ENCODE results near the gene SOX30.

SOX30 gene

DNA sequence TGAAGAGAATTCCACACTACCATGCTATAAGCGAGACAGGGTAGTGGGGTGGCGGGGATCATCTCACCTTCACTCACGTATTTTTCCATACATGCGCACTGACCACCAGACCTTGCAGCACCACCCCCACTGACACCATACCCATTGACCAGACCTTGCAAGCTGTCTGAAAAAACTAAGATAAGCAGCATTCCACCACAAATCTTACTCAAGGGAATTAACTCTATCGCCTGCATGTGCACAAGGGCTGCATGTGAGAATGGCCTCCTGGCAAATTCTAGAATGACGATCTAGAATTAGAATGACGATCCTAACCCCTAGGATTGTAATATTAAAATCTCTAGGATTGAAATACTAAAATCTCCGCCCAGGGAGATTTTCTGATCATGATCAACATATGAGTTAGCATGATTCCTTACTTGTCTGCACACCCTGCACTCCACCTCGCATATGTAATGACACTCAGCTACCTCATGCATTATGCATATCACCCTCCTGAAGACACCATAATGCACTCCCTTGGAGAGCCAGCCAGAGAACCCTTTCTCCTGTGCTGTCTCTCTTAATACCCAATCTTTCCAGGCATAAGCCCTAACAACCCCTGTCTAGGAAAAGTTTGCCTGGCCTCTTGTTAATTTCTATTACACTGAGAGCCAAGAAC, 11.7 kb downstream of the SOX30 start:
- TF ChIP-seq PAX5 (IDR thresholded peaks at IDR 0.05; ENCODE audit: insufficient read depth, low read length, severe bottlenecking) (no peak), POLR2AphosphoS5 (IDR thresholded peaks at IDR 0.05; ENCODE audit: low read depth, low read length) (no peak), TAF1 (IDR thresholded peaks at IDR 0.05; ENCODE audit: low read depth, low read length) (no peak), POU2F2 (IDR thresholded peaks at IDR 0.05; ENCODE audit: low read depth, low read length) (no peak), POLR2A (IDR thresholded peaks at IDR 0.05; ENCODE audit: low read depth, low read length) (no peak), SPI1 (IDR thresholded peaks at IDR 0.05; ENCODE audit: low read depth, low read length) (no peak)
- DNase-seq (ENCODE audit: insufficient read length, low spot score) (no peak), FAIRE-seq (no peak)

DNA sequence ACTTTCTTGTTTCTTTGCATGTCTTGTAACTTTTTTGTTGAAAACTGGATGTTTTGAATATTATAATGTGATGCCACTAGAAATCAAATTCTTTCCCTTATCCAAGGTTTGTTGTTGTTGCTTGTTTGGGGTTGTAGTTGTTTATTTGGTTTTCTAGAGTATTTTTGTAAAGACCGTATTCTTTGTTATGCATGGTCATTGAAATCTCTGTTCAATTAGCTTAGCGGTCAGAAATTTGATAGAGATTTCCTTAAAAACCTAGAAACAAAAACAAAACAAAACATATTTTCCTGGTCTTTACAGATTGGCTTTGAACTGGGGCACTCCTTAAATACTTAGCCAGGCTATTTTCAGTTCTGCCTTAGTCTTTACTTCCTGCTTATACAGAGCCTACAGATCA, 21.9 kb downstream of the SOX30 start:
- DNase-seq (ENCODE audit: insufficient read length, low spot score) (no peak), FAIRE-seq (no peak)
- no peak for TF ChIP-seq SPI1 (IDR thresholded peaks at IDR 0.05; ENCODE audit: low read depth, low read length)

DNA sequence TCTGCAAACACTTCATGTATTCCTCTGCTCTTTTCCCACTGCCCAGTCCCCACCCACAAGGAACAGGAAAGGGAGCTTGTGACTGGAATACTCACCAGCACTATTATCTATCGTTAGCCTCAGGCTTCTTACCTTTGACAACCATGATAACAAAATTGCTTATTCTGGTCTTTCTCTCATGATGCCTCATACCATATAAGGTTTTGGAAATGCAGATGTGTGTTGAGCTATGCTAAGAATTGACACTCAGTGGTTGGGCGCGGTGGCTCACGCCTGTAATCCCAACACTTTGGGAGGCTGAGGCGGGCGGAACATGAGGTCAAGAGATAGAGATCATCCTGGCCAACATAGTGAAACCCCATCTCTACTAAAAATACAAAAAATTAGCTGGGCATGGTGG, 25.4 kb downstream of the SOX30 start:
- no peak for DNase-seq (ENCODE audit: insufficient read length, low spot score)
- TF ChIP-seq SPI1 (IDR thresholded peaks at IDR 0.05; ENCODE audit: low read depth, low read length): no peak
- TF ChIP-seq POLR2AphosphoS5 (IDR thresholded peaks at IDR 0.05; ENCODE audit: low read depth, low read length): no peak
- no peak for TF ChIP-seq POU2F2 (IDR thresholded peaks at IDR 0.05; ENCODE audit: low read depth, low read length)
- no peak for TF ChIP-seq PAX5 (IDR thresholded peaks at IDR 0.05; ENCODE audit: insufficient read depth, low read length, severe bottlenecking)
- no peak for FAIRE-seq

DNA sequence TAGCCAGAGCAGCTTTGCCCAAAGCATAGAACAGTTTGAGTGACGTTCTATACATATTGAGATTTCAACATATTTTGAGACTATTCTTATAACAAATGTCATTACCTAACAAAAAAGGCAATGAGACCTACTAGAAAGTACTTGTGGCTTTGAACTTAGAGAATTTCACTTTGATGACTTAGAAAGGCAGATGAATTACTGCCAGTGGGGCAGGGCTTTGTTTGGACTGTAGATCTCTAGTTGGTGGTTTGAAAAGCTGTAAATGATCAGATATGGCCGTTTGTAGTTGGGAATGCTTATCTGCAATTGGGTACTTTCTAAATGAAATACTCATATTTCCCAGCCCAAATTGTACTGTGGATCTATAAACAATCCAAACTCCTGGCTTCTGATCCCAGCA, 28.1 kb downstream of the SOX30 start:
- DNase-seq (ENCODE audit: insufficient read length, low spot score): no peak
- no peak for FAIRE-seq
- TF ChIP-seq SPI1 (IDR thresholded peaks at IDR 0.05; ENCODE audit: low read depth, low read length): no peak

DNA sequence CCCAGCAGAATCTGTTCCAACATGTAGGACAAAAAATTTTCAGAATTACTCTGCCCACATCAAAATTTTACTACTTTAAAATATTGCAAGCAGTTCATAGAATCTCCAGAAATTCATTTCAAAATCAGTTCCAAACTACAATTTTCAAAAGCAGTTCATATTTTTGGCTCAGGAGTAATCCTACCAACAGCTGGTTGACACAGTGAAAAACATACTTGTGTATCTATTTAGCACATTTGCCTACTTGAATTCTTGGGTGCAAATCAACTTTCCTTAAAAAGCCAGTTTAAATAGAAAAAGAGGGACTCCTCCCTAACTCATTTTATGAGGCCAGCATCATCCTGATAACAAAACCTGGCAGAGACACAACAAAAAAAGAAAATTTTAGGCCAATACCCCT, 31.5 kb downstream of the SOX30 start:
- FAIRE-seq (no peak), DNase-seq (ENCODE audit: insufficient read length, low spot score) (no peak)
- no peak for TF ChIP-seq POLR2A (IDR thresholded peaks at IDR 0.05; ENCODE audit: low read depth, low read length)
- TF ChIP-seq TAF1 (IDR thresholded peaks at IDR 0.05; ENCODE audit: low read depth, low read length): no peak
- TF ChIP-seq SPI1 (IDR thresholded peaks at IDR 0.05; ENCODE audit: low read depth, low read length): no peak
- TF ChIP-seq POLR2AphosphoS5 (IDR thresholded peaks at IDR 0.05; ENCODE audit: low read depth, low read length): no peak
- no peak for TF ChIP-seq POU2F2 (IDR thresholded peaks at IDR 0.05; ENCODE audit: low read depth, low read length)

DNA sequence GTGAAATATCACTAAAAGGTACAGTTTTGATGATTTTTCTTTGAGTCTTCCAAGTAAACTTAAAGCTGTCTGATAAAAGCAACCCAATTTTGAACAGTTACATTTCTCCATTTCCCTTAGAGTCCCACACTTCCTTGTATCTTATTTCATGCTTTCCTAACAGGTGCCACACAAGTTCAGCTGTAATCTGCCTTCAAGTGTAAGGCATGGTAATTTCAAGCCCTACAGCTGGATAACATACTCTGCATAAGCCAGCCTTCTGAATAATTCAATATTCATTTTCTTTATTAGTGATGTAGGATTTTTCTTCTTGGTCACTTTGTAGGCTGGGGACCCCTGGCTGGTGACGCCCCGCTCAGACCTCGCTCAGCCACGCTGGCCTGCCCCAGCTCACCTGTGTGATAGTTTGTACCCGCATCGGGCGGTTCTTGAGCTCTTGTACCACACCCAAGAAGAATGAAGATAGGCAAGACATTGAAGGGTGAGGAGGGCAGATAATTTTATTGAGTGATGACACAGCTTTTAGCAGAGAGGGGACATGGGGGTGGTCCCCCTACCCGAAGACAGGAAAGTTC, 34.0 kb downstream of the SOX30 start:
- FAIRE-seq (no peak), DNase-seq (ENCODE audit: insufficient read length, low spot score) (no peak)
- TF ChIP-seq TAF1 (IDR thresholded peaks at IDR 0.05; ENCODE audit: low read depth, low read length) (no peak), POLR2A (IDR thresholded peaks at IDR 0.05; ENCODE audit: low read depth, low read length) (no peak), PAX5 (IDR thresholded peaks at IDR 0.05; ENCODE audit: insufficient read depth, low read length, severe bottlenecking) (no peak), POU2F2 (IDR thresholded peaks at IDR 0.05; ENCODE audit: low read depth, low read length) (no peak), POLR2AphosphoS5 (IDR thresholded peaks at IDR 0.05; ENCODE audit: low read depth, low read length) (no peak), SPI1 (IDR thresholded peaks at IDR 0.05; ENCODE audit: low read depth, low read length) (no peak)

DNA sequence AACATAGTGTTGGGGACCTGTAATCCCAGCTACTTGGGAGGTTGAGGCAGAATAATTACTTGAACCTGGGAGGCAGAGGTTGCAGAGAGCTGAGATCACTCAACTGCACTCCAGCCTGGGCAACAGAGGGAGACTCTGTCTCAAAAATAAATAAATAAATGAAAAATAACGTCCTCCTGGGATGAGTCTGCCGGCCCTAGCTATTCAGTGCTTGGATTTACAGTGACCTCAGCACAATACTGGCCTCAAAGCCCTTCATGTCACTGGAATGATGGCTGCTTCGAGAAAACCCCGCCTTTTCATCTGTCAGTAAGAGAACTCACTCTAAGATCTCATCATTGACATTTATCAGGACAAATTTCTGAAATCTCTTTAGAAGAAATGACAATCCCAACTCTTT, 35.5 kb downstream of the SOX30 start:
- no peak for DNase-seq (ENCODE audit: insufficient read length, low spot score)
- TF ChIP-seq PAX5 (IDR thresholded peaks at IDR 0.05; ENCODE audit: insufficient read depth, low read length, severe bottlenecking) (no peak), SPI1 (IDR thresholded peaks at IDR 0.05; ENCODE audit: low read depth, low read length) (no peak), POLR2AphosphoS5 (IDR thresholded peaks at IDR 0.05; ENCODE audit: low read depth, low read length) (no peak), TAF1 (IDR thresholded peaks at IDR 0.05; ENCODE audit: low read depth, low read length) (no peak), POLR2A (IDR thresholded peaks at IDR 0.05; ENCODE audit: low read depth, low read length) (no peak), POU2F2 (IDR thresholded peaks at IDR 0.05; ENCODE audit: low read depth, low read length) (no peak)
- no peak for FAIRE-seq

DNA sequence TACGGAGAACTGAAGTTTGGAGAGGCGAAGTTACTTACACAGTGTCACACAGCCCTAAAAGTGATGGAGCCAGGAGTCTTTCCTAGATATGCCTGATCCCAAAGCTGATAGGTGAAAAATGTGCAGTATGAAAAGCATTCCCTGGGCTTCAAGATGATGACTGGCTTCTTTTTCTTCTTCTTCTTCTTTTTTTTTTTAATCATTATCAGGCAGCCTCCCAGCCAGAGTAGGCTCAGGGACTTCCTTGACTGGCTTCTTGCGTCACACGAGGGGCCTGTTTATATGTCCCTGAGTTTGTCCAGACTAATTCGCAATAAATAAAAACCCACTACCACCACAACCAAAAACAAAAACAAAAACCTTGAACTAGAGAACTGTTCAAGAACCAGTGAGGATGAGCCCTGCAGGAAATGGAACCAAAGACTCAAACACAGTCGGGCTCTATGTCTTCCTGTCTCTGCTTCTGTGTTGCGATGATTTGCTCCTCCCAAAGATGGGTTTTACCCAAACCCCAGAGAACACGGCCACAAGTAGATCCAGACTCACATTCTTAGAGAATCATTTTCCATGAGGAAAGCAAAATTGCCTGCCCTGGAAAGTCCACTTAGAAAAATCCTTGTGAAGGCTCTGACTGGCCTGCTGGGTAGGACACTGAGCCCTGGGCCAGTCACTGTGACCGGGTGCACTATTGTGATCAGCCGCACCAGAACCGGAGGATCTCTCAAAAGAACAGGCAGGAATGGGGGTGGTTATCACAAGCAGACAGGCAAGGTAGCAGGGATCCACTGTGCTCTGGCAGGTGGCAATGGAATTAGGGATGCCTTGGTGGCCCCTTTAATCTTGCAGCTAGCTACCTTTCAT, 38.6 kb downstream of the SOX30 start:
- TF ChIP-seq PAX5 (IDR thresholded peaks at IDR 0.05; ENCODE audit: insufficient read depth, low read length, severe bottlenecking) (no peak), POLR2AphosphoS5 (IDR thresholded peaks at IDR 0.05; ENCODE audit: low read depth, low read length) (no peak), POLR2A (IDR thresholded peaks at IDR 0.05; ENCODE audit: low read depth, low read length) (no peak), SPI1 (IDR thresholded peaks at IDR 0.05; ENCODE audit: low read depth, low read length) (no peak), POU2F2 (IDR thresholded peaks at IDR 0.05; ENCODE audit: low read depth, low read length) (no peak)
- DNase-seq (ENCODE audit: insufficient read length, low spot score) (no peak), FAIRE-seq (no peak)

DNA sequence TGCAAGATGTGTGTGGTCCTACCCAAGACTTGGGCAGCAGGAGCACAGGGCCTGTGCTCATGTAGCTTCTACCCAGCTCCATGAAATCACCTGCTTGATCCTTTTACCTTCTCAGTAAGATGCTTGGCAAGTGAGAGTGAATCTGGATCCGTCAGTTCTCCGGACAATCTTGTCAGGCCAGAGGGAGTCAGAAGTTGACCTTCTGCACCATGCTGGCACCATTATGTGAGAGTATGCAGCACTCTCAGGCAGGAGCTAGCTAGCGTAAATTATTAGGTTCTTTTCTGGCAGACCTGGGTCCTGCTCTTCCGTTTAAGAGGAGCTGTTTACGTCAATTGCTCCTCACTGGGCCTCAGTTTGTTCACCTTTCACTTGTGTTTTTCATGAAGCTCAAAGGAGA, 39.7 kb downstream of the SOX30 start:
- no peak for TF ChIP-seq POLR2AphosphoS5 (IDR thresholded peaks at IDR 0.05; ENCODE audit: low read depth, low read length)
- no peak for TF ChIP-seq SPI1 (IDR thresholded peaks at IDR 0.05; ENCODE audit: low read depth, low read length)
- no peak for TF ChIP-seq TAF1 (IDR thresholded peaks at IDR 0.05; ENCODE audit: low read depth, low read length)
- TF ChIP-seq PAX5 (IDR thresholded peaks at IDR 0.05; ENCODE audit: insufficient read depth, low read length, severe bottlenecking): no peak
- no peak for TF ChIP-seq POU2F2 (IDR thresholded peaks at IDR 0.05; ENCODE audit: low read depth, low read length)
- no peak for DNase-seq (ENCODE audit: insufficient read length, low spot score)
- no peak for FAIRE-seq
